Stimulated activated CD8-positive, alpha-beta memory T cell treated with anti-CD3 and anti-CD28 coated beads, Interleukin-2, amount 100 ng/mL, for 1 hour (primary cell): ENCODE data around the gene MMP24.
"Not testable (repeated sequence)": the region's sequence is repeated elsewhere in the genome, so short reads cannot be mapped to it uniquely, and the experiment has no call there.

Experiments used
- DNase-seq, 2 donors: peaks; one replicate each; pipeline ENCODE4 v3.0.0-alpha.2; 2020; ENCODE audit warnings: low read depth in 2 of 2

The MMP24 gene

DNA sequence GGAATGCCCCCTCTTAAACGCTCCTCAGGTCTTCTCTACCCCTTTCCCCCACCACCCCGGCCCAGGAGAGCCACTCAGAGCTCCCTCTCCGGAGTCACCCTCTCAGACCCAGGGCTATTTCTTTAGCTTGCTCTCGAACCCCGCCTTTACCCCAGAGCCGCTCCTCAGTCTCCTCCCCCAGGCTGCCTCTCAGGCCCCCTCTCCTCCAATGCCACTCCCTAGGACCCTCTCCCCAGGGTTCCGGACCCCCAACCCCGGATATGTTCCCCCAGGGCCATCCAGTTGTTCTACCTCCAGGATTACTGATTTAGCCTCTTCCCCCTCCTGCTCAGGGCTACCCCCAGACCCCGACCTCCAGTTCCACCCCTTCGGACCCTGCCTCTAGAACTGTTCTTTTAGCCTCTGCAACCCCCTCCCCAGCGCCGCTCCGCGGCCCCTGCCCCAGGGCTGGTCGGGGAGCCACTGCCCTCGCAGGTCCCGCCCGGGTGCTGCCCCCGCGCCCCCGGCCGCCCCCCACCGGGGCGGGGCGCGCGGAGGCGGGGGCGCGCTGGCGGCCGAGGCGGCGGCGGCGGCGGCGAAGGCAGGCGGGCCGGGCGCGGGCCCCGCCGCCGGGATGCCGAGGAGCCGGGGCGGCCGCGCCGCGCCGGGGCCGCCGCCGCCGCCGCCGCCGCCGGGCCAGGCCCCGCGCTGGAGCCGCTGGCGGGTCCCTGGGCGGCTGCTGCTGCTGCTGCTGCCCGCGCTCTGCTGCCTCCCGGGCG lies at the start of gene MMP24:
TSS of gene MMP24 (plus strand) at position 565 of the 758 bp plus-strand sequence. CDS start at position 614, 49 bp downstream.
- DNase-seq, result no peak

DNA sequence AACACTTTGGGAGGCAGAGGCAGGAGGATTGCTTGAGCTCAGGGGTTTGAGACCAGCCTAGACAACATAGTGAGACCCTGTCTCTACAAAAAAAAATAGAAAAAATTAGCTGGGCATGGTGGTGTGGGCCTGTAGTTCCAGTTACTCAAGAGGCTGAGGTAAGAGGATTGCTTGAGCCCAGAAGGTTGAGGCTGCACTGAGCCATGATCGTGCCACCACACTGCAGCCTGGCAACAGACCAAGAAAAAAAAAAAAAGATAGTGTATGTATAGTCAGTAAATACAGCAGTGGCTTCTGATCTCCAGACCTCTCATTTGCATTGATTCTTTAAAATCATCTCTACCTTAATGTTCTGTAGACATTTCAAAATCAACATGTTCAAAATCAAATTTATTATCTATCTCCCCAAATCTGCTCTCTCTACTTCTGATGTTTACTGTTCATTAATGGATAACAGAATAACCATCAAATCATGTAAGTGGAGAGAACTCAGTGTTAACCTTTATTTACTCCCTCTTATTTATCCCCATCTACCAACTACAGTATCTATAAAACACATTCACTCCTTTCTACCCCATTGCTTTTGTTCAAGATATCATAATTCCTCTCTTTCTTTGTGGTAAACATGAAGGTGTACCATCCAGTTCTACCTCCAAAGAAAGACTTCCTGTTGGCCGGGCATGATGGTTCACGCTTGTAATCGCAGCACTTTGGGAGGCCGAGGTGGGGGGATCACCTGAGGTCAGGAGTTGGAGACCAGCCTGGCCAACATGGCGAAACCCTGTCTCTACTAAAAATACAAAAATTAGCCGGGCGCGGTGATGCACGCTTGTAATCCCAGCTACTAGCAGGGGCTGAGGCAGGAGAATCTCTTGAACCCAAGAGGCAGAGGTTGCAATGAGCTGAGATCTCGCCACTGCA lies 46.9 kb upstream of the MMP24 start:
- DNase-seq, result no peak

DNA sequence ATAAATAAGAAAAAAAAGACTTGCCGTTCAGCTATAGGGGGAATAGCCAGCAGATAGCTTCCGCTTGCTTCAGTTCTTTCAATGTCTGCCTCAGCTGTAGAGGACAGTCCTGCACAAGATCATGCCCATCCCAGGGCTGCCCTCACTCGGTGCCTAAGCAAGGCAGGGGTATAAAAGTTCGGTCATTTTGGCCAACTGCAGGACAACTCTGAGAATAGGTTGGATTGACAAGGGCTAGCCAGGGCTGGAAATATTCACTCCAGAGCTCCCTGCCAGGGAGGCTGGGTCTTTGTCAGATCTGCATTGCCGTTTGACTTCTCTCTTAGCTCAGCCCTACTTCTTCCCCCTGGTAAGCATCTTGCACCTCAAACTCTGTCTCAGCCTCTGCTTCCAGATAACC lies 46.2 kb upstream of the MMP24 start:
- no peak for DNase-seq

DNA sequence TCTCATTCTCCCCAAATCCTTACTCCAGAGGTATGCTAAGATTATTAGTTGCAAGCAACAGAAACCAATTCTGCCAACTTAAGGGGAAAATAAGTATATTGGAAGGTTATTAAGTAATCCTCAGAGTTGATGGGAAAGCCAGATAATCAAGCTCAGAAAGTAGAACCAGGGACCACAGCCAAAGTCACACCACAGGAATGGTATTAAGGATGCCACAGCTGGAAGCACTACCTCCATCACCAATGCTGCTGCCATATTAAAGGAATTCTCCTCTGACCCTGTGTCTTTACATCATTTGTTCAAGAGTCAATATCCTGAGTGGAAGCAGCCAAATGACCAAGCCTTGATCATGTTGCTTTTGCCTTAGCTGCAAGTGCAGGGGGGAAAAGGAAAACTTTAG lies 44.8 kb upstream of the MMP24 start:
- no peak for DNase-seq

DNA sequence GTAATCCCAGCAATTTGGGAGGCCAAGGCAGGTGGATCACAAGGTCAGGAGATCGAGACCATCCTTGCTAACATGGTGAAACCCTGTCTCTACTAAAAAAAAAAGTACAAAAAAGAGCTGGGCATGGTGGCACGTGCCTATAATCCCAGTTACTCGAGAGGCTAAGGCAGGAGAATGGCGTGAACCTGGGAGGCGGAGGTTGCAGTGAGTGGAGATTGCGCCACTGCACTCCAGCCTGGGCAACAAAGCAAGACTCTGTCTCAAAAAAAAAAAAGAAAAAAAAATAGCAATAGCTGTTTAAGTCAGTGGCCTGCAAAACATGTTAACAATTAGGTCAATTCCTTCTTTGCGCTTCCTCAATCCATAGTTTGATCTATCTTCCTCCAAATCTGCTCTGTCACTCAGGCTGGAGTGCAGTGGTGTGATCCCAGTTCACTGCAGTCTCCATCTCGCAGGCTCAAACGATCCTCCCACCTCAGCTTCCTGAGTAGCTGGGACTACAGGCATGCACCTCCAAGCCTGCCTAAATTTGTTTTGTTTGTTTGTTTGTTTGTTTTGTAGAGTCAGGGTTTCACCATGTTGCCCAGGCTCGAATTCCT lies 39.7 kb upstream of the MMP24 start:
- DNase-seq, result not testable (repeated sequence)

DNA sequence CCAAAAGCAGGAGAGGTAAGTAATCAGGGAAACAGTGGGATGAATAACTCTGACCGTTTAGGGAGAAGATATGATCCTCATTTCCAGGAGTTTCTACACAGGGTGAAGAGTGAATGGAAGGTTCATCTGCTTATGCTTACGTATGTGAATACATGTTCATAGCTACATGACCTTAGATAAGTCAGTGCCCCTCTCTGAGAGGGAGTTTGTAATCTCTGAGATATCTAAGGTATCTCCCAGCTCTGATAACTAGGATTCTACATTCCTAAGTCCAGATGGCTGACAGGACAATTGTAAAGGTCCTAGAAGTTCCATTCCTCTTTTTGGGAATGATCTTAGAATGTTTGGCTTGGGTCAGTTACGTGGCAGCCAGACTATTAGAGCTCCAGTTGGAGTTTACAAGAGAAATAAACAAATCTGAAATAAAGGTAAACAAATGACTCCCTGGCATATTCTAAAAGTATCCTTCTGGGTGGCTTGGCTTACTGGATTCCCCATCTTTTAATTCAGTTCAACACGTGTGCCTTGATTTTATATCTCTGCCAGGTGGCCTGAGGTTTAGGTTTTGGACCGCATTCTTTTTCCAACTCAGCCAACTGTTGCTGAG lies 38.8 kb upstream of the MMP24 start:
- DNase-seq, result no peak

DNA sequence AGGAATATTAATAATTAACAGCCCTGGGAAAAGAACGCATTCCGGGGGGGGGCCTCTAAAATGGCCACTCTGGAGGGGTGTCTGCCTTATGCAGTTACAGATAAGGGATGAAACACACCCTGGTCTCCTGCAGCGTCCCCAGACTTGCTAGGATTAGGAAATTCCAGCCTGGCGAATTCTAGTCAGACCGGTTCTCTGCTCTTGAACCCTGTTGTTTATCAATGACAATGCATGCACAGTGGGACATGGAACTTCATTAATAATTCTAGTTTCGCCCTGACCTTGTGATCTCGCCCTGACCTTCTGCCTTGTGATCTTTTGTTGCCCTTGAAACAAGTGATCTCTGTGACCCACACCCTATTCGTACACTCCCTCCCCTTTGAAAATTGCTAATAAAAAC lies 37.3 kb upstream of the MMP24 start:
- DNase-seq, result not testable (repeated sequence)

DNA sequence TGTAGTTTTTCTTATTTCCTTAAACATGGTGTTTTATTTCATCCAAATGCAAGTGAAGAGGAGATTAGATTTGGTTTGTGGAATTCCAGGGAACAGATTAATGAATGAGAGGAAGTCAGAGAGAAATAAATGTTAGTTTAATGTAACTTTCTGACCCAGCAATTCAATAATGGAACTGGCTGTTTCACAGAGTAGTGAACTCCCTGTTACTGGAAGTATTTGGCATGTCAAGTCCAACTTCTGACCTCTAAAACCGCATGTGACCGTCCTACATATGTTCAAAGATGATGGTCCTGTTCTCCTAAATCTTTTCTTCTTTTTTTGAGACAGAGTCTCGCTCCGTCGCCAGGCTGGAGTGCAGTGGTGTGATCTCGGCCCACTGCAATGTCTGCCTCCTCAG lies 35.9 kb upstream of the MMP24 start:
- no peak for DNase-seq

DNA sequence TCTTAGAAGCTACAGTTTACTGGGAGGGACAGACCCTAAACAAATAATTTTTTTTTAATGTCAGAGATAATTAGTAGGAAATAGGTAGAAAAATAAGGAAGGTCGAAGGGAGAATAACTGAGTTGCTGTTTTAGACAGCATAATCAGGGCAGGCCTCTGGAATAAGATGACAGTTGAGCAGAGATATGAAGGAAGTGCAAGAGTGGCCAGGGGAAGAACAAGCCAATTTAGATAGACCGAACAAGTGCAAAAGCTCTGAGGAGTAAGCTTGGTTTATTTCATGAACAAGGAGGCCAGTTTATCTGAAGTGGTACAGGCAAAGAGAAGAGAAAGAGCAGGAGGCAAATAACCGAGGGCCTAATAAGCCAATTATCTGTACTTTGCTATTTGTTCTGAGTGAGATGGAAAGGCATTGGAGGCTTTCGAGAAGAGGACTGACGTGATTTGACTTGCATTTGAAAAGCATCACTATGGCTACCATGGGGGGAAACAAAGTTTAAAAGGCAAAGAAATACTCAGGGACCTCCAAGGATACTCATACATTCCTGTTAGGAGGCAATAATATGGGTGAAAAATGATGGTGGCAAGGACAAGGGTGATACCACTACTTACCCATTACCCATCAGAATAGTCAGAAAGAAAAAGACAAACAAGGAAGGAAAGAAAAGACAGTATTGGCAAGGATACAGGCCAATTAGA lies 34.9 kb upstream of the MMP24 start:
- no peak for DNase-seq

DNA sequence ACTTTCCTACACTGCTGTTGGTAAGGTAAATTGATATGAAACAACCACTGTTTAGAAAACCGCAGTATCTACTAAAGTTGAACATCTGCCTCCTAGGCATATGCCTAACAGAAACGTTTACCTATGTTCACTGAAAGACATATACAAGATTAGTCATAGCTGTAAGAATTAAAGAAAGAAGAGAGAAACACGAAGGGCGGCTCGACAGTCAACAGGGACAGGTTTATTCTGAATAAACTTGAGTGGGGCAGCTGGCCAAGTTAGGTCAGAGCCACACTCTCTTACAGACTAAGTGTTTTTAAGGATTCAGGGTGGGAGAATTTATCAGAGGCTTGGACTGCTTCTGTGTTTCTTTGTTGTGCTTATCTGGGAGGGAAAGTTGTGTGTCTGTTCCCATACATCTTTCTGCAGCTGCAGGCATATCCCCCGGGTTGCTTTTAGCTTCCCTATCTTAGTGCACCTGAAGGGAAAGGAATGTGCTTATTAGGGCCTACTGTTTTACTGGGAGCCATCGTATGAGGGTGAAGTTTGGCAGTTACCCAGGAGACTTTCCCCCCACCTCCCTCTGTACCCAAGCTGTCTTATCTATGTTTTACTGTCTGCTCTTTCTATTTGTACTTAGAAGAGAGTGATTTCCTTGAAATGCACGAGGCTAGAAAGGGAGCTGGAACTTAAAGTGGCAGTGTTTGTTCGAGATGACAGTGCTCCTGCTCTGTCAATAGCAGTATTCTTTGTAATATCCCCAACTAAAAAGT lies 34.2 kb upstream of the MMP24 start:
- no peak for DNase-seq

DNA sequence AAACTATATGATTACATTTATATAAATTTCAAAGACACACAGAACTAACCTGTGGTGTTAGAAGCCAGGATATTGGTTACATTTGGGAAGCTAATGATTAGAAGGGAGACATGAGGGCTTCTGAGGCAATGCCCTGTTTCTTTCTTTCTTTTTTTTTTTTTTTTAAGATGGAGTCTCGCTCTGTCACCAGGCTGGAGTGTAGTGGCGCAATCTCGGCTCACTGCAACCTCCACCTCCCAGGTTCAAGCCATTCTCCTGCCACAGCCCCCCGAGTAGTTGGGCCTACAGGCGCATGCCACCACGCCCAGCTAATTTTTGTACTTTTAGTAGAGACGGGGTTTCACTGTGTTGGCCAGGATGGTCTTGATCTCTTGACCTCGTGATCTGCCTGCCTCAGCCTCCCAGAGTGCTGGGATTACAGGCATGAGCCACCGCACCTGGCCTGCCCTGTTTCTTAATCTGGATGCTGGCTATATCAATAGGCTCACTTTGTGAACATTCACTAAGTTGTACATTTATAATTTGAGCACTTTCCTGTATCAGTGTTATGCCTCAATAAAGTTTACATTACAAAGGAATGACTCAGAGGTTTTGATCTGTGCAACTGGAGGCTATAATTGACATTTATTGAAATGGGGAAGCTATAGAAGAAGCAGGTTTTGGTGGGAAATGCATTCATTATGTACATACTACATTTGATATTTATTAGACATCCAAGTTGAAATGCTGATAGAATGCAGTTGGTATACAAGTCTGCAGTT lies 33.3 kb upstream of the MMP24 start:
- DNase-seq, result not testable (repeated sequence)

DNA sequence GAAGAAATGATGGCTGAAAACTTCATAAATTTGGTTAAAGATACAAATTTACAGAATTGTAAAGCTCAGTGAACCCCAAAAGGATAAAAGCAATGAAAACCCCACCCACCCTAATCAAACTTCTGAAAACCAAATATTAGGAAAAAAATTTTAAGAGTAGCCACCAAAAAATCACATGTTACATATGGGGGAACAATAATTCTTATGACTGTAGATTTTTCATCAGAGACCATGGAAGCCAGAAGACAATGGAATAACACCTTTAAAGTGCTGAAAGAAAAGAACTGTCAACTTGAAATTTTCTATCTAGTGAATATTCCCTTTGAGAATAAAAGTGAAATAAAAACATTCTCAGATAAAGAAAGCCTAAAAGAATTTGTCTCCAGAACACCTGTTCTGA lies 30.2 kb upstream of the MMP24 start:
- no peak for DNase-seq

DNA sequence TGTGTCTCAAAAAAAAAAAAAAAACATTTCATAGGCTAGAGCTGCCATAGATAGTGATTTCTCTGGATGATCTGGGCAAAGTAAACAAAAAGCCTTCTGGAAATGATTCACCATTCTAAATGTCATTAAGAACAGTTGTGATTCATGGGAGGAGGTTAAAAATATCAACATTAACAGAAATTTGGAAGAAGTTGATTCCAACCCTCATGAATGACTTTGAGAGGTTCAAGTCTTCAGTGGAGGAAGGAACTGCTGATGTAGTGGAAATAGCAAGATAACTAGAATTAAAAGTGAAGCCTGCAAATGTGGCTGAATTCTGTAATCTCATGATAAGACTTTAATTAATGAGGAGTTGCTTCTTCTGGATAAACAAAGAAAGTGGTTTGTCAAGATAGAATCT lies 26.8 kb upstream of the MMP24 start:
- DNase-seq, result no peak

DNA sequence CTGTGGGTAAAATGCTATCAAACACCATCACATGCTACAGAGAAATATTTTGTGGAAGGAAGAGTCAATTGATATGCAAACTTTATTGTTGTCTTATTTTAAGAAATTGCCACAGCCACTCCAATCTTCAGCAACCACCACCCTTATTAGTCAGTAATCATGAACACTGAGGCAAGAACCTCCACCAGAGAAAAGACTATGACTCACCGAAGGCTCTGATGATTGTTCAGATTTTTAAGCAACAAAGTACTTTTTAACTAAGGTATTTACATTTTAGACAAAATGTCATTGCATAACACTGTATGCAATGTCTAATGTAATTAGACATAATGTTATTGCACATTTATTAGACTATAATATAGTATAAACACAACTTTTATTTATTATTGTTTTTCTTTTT lies 26.2 kb upstream of the MMP24 start:
- no peak for DNase-seq

DNA sequence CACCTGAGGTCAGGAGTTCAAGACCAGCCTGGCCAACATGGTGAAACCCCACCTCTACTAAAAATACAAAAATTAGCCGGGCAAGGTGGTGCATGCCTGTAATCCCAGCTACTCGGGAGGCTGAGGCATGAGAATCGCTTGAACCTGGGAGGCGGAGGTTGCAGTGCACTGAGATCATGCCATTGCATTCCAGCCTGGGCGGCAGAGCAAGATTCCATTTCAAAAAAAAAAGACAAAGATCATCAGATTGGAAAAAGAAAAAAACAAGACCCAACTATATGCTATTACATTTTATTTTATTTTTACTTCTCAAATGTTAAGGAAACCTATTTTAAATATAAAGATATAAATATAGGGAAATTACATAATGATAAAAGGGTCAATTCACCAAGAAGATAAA lies 25.0 kb upstream of the MMP24 start:
- DNase-seq, result not testable (repeated sequence)

DNA sequence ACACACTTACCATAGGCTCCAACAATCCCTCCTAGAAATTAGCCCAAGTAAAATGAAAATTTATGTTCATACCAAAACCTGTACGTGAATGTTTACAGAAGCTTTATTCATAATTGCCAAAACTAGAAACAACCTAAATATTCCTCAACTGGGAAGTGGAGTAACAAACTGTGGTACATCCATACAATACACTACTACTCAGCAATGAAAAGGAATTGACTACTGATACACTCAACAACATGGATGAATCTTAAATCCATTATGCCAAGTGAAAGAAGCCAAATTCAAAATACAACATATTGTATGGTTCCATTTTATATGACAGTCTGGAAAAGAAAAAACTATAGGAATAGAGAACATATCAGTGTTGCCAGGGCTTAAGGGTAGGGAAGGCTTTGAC lies 19.7 kb upstream of the MMP24 start:
- no peak for DNase-seq

DNA sequence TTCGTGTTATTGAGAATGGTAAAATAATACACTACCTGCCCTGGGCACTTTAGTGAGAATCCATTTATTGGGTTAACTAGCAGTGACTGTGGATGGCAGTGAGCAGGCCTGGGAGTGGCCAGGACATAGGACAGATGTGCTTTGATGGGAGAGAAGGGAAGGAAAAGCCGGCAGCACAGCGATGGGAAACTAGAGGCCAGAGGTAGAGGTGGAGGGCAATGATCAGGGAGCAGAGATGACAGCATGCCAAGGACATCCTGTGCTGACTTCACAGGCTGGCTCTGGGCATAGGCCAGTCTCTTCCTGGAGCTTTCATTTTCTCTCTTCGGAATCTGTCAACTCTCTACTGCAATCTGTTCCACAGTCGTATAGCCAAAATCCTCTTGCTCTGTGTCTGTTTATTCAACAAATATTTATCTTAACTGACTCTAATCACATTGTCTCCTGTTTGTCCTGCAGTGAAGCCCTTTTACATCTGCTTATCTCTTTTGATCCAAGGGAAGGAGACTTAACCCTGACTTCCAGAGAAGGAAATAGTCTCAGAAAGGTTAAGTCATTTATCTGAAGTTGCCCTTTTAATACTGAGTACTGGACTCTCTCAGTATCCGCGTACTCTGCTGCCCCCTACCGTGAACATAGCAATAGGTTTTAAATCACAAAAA lies 18.4 kb upstream of the MMP24 start:
- DNase-seq, result peak; percentile 44 to 62

DNA sequence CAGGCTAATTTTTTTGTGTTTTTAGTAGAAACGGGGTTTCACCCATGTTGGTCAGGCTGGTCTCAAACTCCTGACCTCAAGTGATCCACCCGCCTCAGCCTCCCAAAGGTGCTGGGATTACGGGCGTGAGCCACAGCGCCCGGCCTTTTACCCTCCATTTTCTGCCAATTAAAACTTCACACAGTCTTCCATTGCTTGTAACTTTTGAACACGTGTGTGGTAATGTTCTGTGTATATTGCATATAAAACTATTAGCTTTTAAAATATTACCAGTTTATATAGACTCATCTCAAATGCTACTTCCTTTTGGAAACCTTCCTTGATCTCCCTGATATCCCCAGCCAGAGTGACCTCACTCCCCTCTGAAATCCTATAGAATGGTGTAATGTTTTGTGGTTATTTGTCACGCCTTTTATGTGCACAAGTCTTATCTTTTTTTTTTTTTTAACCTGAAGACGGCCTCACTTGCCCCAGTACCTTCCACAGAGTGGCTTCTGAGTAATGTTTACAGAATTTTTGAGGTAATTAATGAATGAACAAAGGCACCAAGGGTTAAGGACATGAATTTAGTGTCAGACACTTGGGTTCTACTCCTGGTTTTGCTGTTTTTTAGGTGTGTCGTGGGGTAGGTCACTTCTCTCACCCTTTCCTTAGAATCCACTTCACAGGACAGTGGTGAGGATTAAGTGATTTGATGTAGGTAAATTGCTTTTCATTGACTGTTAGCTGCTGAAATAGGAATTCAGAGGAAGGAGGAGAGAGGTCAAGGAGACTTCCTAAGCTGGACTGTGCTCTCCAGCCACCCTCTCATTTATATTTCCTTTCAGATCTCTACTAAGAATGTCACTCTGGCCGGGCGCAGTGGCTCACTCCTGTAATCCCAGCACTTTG lies 11.2 kb upstream of the MMP24 start:
- no peak for DNase-seq
